C4-2B (cell line): Measurements from ENCODE around the gene CASKIN2.

ENCODE experiments used
- ZFX ChIP-seq: fragments of 450-650 bp; IDR thresholded peaks from 2 replicates; pipeline ENCODE4 v1.6.1; 2017
- TF ChIP-seq, protein P1 (sequence below): fragments of 450-650 bp; conservative IDR thresholded peaks from 2 replicates; pipeline ENCODE4 v1.5.1; 2017; ENCODE audit warnings: mild to moderate bottlenecking

DNA sequence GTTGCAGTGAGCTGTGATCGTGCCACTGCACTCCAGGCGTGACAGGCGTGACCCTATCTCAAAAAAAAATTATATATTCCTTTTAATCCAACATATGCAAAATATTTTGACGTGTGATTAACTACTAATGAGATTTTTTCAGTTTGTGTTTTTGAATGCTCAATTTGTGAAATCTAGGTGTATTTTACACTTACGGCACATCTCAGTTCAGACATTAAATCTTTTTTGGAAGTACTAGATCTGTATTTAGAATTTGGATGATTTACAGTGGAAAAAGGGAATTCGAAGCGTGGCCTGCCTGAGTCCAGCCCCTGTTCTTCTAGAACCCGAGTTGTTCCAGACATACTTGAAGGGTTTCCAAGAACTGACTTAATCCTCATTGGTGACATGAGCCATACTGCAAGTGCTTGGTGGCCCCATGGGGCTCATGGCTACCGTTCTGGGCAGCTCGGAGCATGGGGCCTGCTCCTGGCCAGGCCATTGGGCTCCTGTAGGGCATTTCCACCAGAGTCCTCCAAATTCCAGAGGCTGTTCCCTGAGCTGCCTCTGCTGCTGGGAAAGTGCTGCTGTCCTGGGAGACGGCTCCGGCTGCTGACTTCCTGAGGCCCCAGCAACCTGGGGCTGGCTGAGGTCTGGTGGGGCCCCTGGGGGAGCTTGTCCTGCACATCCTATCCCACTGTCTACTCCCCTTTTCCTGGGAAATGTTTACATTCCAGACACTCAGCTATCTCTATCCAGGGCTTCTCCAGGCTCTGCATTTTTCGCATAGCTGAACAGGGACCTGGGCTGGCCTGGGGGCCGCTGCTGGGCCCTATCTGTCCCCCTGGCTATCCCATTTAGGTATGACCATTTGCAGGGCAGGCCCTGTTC lies 37.3 kb upstream of the CASKIN2 start:
- TF ChIP-seq, protein P1, sequence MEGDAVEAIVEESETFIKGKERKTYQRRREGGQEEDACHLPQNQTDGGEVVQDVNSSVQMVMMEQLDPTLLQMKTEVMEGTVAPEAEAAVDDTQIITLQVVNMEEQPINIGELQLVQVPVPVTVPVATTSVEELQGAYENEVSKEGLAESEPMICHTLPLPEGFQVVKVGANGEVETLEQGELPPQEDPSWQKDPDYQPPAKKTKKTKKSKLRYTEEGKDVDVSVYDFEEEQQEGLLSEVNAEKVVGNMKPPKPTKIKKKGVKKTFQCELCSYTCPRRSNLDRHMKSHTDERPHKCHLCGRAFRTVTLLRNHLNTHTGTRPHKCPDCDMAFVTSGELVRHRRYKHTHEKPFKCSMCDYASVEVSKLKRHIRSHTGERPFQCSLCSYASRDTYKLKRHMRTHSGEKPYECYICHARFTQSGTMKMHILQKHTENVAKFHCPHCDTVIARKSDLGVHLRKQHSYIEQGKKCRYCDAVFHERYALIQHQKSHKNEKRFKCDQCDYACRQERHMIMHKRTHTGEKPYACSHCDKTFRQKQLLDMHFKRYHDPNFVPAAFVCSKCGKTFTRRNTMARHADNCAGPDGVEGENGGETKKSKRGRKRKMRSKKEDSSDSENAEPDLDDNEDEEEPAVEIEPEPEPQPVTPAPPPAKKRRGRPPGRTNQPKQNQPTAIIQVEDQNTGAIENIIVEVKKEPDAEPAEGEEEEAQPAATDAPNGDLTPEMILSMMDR = no peak
- no peak for TF ChIP-seq ZFX
